ENCODE measurements around the gene SLC25A41. TPM values are rescaled to one million over a fixed set of nuclear protein-coding genes. Genes with fewer than 3 reads are reported as not detected.

Gene SLC25A41
- polyA plus RNA-seq, 3 donors, result not detected

DNA sequence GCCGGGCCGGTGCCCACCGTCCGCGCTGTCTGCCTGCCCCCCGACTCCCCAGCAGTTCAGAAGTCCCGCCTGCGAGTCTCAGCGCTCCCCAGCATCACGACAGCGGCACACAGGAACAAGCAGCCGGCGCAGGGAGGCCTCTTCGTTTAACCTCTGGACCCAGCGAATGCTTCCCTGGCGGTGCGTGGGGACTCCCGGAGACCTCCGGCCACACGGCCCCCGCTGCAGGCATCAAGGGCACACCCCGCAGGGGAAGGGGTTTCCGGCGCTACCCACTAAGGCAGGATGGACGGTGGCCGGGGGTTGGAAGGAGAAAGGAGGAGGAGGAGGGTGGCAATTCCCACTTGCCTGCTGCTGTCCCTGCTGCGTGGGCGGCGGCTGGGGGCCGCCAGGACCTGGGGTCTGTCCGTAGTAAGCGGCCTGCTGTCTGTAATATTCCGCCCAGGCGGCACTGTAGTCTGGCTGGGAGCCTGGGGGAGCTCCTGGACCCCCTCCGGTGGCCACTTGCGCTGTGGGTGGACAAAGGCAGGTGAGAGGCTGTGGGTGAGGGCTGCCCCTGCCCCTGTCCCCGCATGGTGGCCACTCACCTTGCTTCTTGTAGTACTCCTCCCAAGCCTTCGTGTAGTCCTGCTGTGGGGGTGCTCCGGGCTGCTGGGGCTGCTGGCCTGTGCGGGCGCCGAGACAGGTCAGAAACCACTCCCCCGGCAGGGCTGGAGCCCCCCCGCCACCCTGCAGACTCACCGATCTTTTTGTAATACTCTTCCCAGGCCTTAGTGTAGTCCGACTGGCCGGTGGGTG is 18.6 kb downstream of the SLC25A41 start:
- no peak overlapping the region for H3K4me2 ChIP-seq (replicated peaks; ENCODE audit: extremely low read depth, low read length, poor library complexity, severe bottlenecking)
- intact Hi-C loops (cut with micrococcal nuclease), result no loop called here
- H3K4me1 ChIP-seq (ENCODE audit: control insufficient read depth in 1 of 2, insufficient read depth in 2 of 2, low read length in 2 of 2), result no peaks in the 10 kb centered on the region
- H3K9ac ChIP-seq (ENCODE audit: insufficient read depth, low read length, poor library complexity, severe bottlenecking), result no peak overlapping the region
- no peaks in the 10 kb centered on the region for H3K9me3 ChIP-seq (replicated peaks in 1 of 2; ENCODE audit: control insufficient read depth in 1 of 2, insufficient read depth in 1 of 2, low read length in 2 of 2)
- 97% methylated on average over 41 of the region's 47 CpGs for WGBS (ENCODE audit: insufficient coverage)
- peaks cover 23% of the 10 kb centered on the region for H4K20me1 ChIP-seq (ENCODE audit: insufficient read depth, low read length)
- no peak for DNase-seq
- H3K27me3 Mint-ChIP-seq (ENCODE audit: low read depth in 3 of 3), result peaks cover 0 to 2% (median 1%) of the 10 kb centered on the region in 3 donors
- TF ChIP-seq, protein P1, sequence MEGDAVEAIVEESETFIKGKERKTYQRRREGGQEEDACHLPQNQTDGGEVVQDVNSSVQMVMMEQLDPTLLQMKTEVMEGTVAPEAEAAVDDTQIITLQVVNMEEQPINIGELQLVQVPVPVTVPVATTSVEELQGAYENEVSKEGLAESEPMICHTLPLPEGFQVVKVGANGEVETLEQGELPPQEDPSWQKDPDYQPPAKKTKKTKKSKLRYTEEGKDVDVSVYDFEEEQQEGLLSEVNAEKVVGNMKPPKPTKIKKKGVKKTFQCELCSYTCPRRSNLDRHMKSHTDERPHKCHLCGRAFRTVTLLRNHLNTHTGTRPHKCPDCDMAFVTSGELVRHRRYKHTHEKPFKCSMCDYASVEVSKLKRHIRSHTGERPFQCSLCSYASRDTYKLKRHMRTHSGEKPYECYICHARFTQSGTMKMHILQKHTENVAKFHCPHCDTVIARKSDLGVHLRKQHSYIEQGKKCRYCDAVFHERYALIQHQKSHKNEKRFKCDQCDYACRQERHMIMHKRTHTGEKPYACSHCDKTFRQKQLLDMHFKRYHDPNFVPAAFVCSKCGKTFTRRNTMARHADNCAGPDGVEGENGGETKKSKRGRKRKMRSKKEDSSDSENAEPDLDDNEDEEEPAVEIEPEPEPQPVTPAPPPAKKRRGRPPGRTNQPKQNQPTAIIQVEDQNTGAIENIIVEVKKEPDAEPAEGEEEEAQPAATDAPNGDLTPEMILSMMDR (IDR thresholded peaks at IDR 0.05), result no peak
- H3K4me3 ChIP-seq (replicated peaks in 1 of 3; ENCODE audit: low read depth in 2 of 3, low read length in 3 of 3), result no peak overlapping the region
- no peaks in the 10 kb centered on the region for H3K27me3 ChIP-seq (ENCODE audit: control insufficient read depth in 2 of 2, insufficient read depth in 2 of 2, low read length in 2 of 2)
- H3K4me1 Mint-ChIP-seq, result no peaks in the 10 kb centered on the region
- H3K9me3 Mint-ChIP-seq, result peaks cover 0 to 3% (median 0%) of the 10 kb centered on the region in 7 donors
- no peak overlapping the region for H3K4me3 Mint-ChIP-seq
- peaks cover 61 to 70% of the 10 kb centered on the region in 2 donors for H3K36me3 Mint-ChIP-seq
- H3K27ac ChIP-seq (ENCODE audit: low read depth in 1 of 2, low read length in 2 of 2), result no peak overlapping the region
- H2AFZ ChIP-seq (ENCODE audit: insufficient read depth, low read depth, low read length, poor library complexity, severe bottlenecking), result no peak overlapping the region
- peaks cover 18% of the 10 kb centered on the region for H3K79me2 ChIP-seq (ENCODE audit: insufficient read depth, low read length)
- H3K27ac Mint-ChIP-seq, result no peak overlapping the region
- H3K36me3 ChIP-seq (replicated peaks in 1 of 2; ENCODE audit: control insufficient read depth in 1 of 2, insufficient read depth in 2 of 2, low read length in 2 of 2), result peaks cover 62 to 65% of the 10 kb centered on the region in 2 donors

DNA sequence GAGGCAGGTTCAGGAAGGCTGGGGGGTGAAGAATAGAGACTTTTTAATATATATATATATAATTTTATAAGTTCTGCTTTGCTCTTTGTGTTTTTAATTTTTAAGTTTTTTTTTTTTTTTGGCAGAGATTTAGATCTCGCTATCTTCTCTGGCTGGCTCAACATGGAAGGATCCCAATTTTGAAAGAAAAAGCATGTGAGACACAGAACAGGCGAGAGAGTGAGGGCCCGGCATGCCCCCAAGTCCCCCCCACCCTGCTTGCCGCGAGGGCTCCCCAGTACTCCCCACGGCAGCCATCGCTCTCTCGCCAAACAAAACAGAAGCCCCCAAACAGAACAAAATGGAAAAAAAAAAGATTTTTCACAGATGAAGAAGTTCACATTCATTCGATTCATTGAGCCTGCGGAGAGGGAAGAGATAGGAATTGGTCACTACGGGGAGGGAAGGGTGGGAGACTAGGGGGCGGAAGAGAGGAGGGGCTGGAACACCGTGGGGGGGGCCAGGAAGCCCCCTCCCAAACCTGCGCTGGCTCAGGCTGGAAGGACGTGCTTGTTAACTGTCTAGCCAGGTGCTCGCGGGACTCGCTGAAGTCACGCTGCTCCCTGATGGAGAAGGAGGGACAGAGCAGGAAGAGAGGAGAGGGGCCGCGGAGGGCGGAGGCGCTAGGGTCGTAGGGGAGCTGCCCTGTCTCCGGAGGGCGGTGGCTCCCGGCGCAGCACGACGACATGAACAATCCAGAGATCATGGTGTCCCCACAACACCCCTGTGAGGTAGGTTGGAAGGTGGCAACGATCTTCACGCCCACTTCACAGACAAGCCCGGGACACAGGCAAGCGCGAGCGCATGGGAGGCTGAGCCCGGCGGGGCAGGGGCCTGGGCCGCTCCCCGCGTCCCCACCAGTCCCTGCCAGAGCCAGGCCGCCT is 19.6 kb downstream of the SLC25A41 start:
- 94% methylated on average over 19 of the region's 42 CpGs for WGBS (ENCODE audit: insufficient coverage)
- no peaks in the 10 kb centered on the region for H3K27me3 ChIP-seq (ENCODE audit: control insufficient read depth in 2 of 2, insufficient read depth in 2 of 2, low read length in 2 of 2)
- no peak overlapping the region for H3K27ac ChIP-seq (ENCODE audit: low read depth in 1 of 2, low read length in 2 of 2)

More for the DNA sequence above, 19.6 kb downstream of the SLC25A41 start:
- H3K27ac Mint-ChIP-seq, result peak overlapping the region in 2 of 7 donors; percentile 55 to 76
- peaks cover 51 to 55% of the 10 kb centered on the region in 2 donors for H3K36me3 ChIP-seq (replicated peaks in 1 of 2; ENCODE audit: control insufficient read depth in 1 of 2, insufficient read depth in 2 of 2, low read length in 2 of 2)
- no peaks in the 10 kb centered on the region for H3K4me1 ChIP-seq (ENCODE audit: control insufficient read depth in 1 of 2, insufficient read depth in 2 of 2, low read length in 2 of 2)
- peaks cover 0 to 3% (median 0%) of the 10 kb centered on the region in 7 donors for H3K9me3 Mint-ChIP-seq
- H3K36me3 Mint-ChIP-seq, result peaks cover 52 to 59% of the 10 kb centered on the region in 2 donors
- H2AFZ ChIP-seq (ENCODE audit: insufficient read depth, low read depth, low read length, poor library complexity, severe bottlenecking), result no peak overlapping the region
- TF ChIP-seq, protein P1 (IDR thresholded peaks at IDR 0.05), result no peak
- intact Hi-C loops (cut with micrococcal nuclease), result no loop called here
- H3K79me2 ChIP-seq (ENCODE audit: insufficient read depth, low read length), result peaks cover 9% of the 10 kb centered on the region
- H3K4me3 ChIP-seq (replicated peaks in 1 of 3; ENCODE audit: low read depth in 2 of 3, low read length in 3 of 3), result no peak overlapping the region
- peaks cover 13% of the 10 kb centered on the region for H4K20me1 ChIP-seq (ENCODE audit: insufficient read depth, low read length)
- H3K9ac ChIP-seq (ENCODE audit: insufficient read depth, low read length, poor library complexity, severe bottlenecking), result no peak overlapping the region
- H3K9me3 ChIP-seq (replicated peaks in 1 of 2; ENCODE audit: control insufficient read depth in 1 of 2, insufficient read depth in 1 of 2, low read length in 2 of 2), result no peaks in the 10 kb centered on the region
- DNase-seq, result no peak
- H3K4me2 ChIP-seq (replicated peaks; ENCODE audit: extremely low read depth, low read length, poor library complexity, severe bottlenecking), result no peak overlapping the region
- H3K27me3 Mint-ChIP-seq (ENCODE audit: low read depth in 3 of 3), result peaks cover 0 to 2% (median 1%) of the 10 kb centered on the region in 3 donors
- H3K4me3 Mint-ChIP-seq, result no peak overlapping the region
- no peaks in the 10 kb centered on the region for H3K4me1 Mint-ChIP-seq

Data from CD14-positive monocyte (primary cell).